ENCODE measurements around the gene TDRD1. TPM values are rescaled to one million over a fixed set of nuclear protein-coding genes. Genes with fewer than 3 reads are reported as not detected.

Gene TDRD1
- total and polyA plus RNA-seq, 2 donors from 2014 or later, result 0.88 TPM; not detected in 1

- no peaks in the 10 kb centered on the region for H3K9me3 ChIP-seq (ENCODE audit: control insufficient read depth in 2 of 3, insufficient read depth in 1 of 3, low read length in 3 of 3)
- intact Hi-C loops (cut with DNase I), result no loop called here
- H3K36me3 ChIP-seq (ENCODE audit: control insufficient read depth in 2 of 3, insufficient read depth in 3 of 3, low read length in 3 of 3), result no peaks in the 10 kb centered on the region
- no peak overlapping the region for H3K27ac ChIP-seq (ENCODE audit: low read depth in 2 of 2, low read length in 2 of 2)
- H3K4me3 ChIP-seq (ENCODE audit: low read length in 3 of 3), result peak overlapping the region in 1 of 3 donors; percentile 52
- no peak overlapping the region for H3K9ac ChIP-seq (ENCODE audit: low read length in 3 of 3)
- peak in 1 of 5 donors; percentile 8 for DNase-seq
- no peaks in the 10 kb centered on the region for H3K4me1 ChIP-seq (ENCODE audit: control insufficient read depth in 2 of 3, insufficient read depth in 2 of 3, low read depth in 1 of 3, low read length in 3 of 3)
- peaks cover 13% of the 10 kb centered on the region for H3K27me3 ChIP-seq (ENCODE audit: control insufficient read depth, insufficient read depth, low read length)
- TF ChIP-seq CTCF (IDR thresholded peaks at IDR 0.05; ENCODE audit: borderline replicate concordance, extremely low read depth, insufficient read depth), result no peak
- no peak for FAIRE-seq
Measured at GRCh38 chr10:114239994-114240345, 60.8 kb downstream of the TDRD1 start.

DNA sequence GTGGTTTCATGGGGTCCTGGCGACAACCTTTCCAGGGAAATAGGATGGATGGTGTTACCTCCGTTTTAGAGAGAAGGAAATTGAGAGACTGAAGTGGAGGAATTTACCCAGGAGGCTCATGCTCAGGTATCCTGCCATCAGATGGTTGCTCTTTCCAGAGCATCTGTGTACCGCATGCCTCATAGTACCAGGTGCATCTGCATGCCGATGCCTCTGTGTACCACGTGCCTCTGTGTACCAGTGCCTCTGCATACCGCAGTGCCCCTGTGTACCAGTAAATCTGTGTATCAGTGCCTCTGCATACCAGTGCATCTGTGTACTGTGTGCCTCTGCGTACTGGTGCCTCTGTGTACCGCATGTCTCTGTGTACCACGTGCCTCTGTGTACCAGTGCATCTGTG, 63.1 kb downstream of the TDRD1 start:
- Histone ChIP-seq H3K4me3 (ENCODE audit: low read length in 3 of 3) (no peak overlapping the region), H3K36me3 (ENCODE audit: control insufficient read depth in 2 of 3, insufficient read depth in 3 of 3, low read length in 3 of 3) (no peaks in the 10 kb centered on the region), H3K9me3 (ENCODE audit: control insufficient read depth in 2 of 3, insufficient read depth in 1 of 3, low read length in 3 of 3) (no peaks in the 10 kb centered on the region), H3K4me1 (ENCODE audit: control insufficient read depth in 2 of 3, insufficient read depth in 2 of 3, low read depth in 1 of 3, low read length in 3 of 3) (peaks cover 0 to 4% (median 0%) of the 10 kb centered on the region in 3 donors), H3K27ac (ENCODE audit: low read depth in 2 of 2, low read length in 2 of 2) (no peak overlapping the region), H3K27me3 (ENCODE audit: control insufficient read depth, insufficient read depth, low read length) (peaks cover 13% of the 10 kb centered on the region), H3K9ac (ENCODE audit: low read length in 3 of 3) (no peak overlapping the region)
- intact Hi-C loops (cut with DNase I), result no loop called here
- DNase-seq, result no peak
- no peak for FAIRE-seq
- TF ChIP-seq CTCF (IDR thresholded peaks at IDR 0.05; ENCODE audit: borderline replicate concordance, extremely low read depth, insufficient read depth), result no peak

DNA sequence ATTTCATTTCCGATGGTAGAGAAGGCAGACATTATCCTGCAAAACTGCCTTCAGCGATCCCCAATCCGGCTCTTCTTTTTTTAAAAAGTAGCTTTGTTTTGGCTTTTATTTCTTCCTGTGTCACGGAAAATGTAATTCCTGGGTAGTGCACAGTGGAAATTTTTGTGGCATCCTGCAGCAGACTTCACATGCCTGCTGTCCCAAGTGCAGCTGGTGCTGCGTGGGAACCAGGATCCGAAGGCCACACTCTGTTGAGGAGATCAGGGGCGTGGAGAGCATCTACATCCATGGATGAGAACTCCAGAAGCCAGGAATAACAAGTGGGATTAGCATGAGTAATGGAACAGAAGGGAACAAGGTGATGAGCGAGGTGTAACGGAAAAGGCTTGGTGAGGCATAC, 64.5 kb downstream of the TDRD1 start:
- FAIRE-seq (no peak), DNase-seq (no peak)
- no peak for TF ChIP-seq CTCF (IDR thresholded peaks at IDR 0.05; ENCODE audit: borderline replicate concordance, extremely low read depth, insufficient read depth)
- peaks cover 0 to 4% (median 0%) of the 10 kb centered on the region in 3 donors for H3K4me1 ChIP-seq (ENCODE audit: control insufficient read depth in 2 of 3, insufficient read depth in 2 of 3, low read depth in 1 of 3, low read length in 3 of 3)
- no peak overlapping the region for H3K9ac ChIP-seq (ENCODE audit: low read length in 3 of 3)
- no peaks in the 10 kb centered on the region for H3K9me3 ChIP-seq (ENCODE audit: control insufficient read depth in 2 of 3, insufficient read depth in 1 of 3, low read length in 3 of 3)
- intact Hi-C loops (cut with DNase I), result no loop called here
- no peak overlapping the region for H3K4me3 ChIP-seq (ENCODE audit: low read length in 3 of 3)
- no peak overlapping the region for H3K27ac ChIP-seq (ENCODE audit: low read depth in 2 of 2, low read length in 2 of 2)
- H3K27me3 ChIP-seq (ENCODE audit: control insufficient read depth, insufficient read depth, low read length), result peaks cover 4% of the 10 kb centered on the region
- no peaks in the 10 kb centered on the region for H3K36me3 ChIP-seq (ENCODE audit: control insufficient read depth in 2 of 3, insufficient read depth in 3 of 3, low read length in 3 of 3)

GRCh38 chr10:114244126-114244525, 65.0 kb downstream of the TDRD1 start:
- Histone ChIP-seq H3K27me3 (ENCODE audit: control insufficient read depth, insufficient read depth, low read length) (no peaks in the 10 kb centered on the region), H3K4me1 (ENCODE audit: control insufficient read depth in 2 of 3, insufficient read depth in 2 of 3, low read depth in 1 of 3, low read length in 3 of 3) (peaks cover 0 to 4% (median 0%) of the 10 kb centered on the region in 3 donors), H3K27ac (ENCODE audit: low read depth in 2 of 2, low read length in 2 of 2) (no peak overlapping the region), H3K9ac (ENCODE audit: low read length in 3 of 3) (no peak overlapping the region), H3K4me3 (ENCODE audit: low read length in 3 of 3) (no peak overlapping the region), H3K36me3 (ENCODE audit: control insufficient read depth in 2 of 3, insufficient read depth in 3 of 3, low read length in 3 of 3) (no peaks in the 10 kb centered on the region), H3K9me3 (ENCODE audit: control insufficient read depth in 2 of 3, insufficient read depth in 1 of 3, low read length in 3 of 3) (no peaks in the 10 kb centered on the region)
- no peak for FAIRE-seq
- no peak for TF ChIP-seq CTCF (IDR thresholded peaks at IDR 0.05; ENCODE audit: borderline replicate concordance, extremely low read depth, insufficient read depth)
- intact Hi-C loops (cut with DNase I), result no loop called here
- no peak for DNase-seq
